Liver (tissue), 9 donors: ENCODE data around the gene CTBP1. TPM values are rescaled to one million over a fixed set of nuclear protein-coding genes. Genes with fewer than 3 reads are reported as not detected.

Experiments used
- DNase-seq: peaks from one replicate; pipeline ENCODE4 v3.0.0-alpha.2; 2017; ENCODE audit warnings: low spot score
- H3K27ac ChIP-seq, 2 donors: one replicate each; pipeline ENCODE4 v1.7.0; 2013; ENCODE audit warnings: inconsistent platforms in 2 of 2, low read length in 2 of 2, control low read depth in 1 of 2, low read depth in 1 of 2, mild to moderate bottlenecking in 1 of 2
- H3K27me3 ChIP-seq, 4 donors: one replicate each; pipeline versions ENCODE4 v1.6.1 to v1.7.0; 2013; ENCODE audit warnings: low read length in 3 of 4, inconsistent platforms in 1 of 4, mild to moderate bottlenecking in 1 of 4, moderate library complexity in 1 of 4; ENCODE audit not compliant: control insufficient read depth in 4 of 4, insufficient read depth in 4 of 4
- H3K36me3 ChIP-seq, 4 donors: one replicate each; pipeline versions ENCODE4 v1.6.1 to v1.7.0; 2013; ENCODE audit warnings: low read length in 3 of 4, mild to moderate bottlenecking in 3 of 4, low read depth in 1 of 4, moderate library complexity in 1 of 4; ENCODE audit not compliant: control insufficient read depth in 4 of 4, insufficient read depth in 3 of 4
- H3K4me1 ChIP-seq, 4 donors: one replicate each; pipeline versions ENCODE4 v1.6.1 to v1.7.0; 2013; ENCODE audit warnings: low read length in 3 of 4, mild to moderate bottlenecking in 3 of 4, moderate library complexity in 1 of 4; ENCODE audit not compliant: control insufficient read depth in 4 of 4, insufficient read depth in 4 of 4
- H3K4me3 ChIP-seq, 3 donors: one replicate each; pipeline versions ENCODE4 v1.6.1 to v1.7.0; 2013; ENCODE audit warnings: low read length in 3 of 3, control low read depth in 1 of 3, low read depth in 1 of 3, mild to moderate bottlenecking in 1 of 3
- H3K9ac ChIP-seq, 2 donors: one replicate each; pipeline ENCODE4 v1.7.0; 2013; ENCODE audit warnings: low read length in 2 of 2, mild to moderate bottlenecking in 2 of 2, moderate library complexity in 2 of 2, control low read depth in 1 of 2, low read depth in 1 of 2
- H3K9me3 ChIP-seq, 4 donors: one replicate each; pipeline versions ENCODE4 v1.6.1 to v1.7.0; 2013; ENCODE audit warnings: low read length in 3 of 4; ENCODE audit not compliant: control insufficient read depth in 4 of 4
- CTCF ChIP-seq: fragments of 150-350 bp; IDR thresholded peaks from 2 replicates; pipeline ENCODE4 v1.5.1; 2017; ENCODE audit warnings: improper control_type of control experiment, low read depth, low read length; ENCODE audit not compliant: missing input control
- EGR1 ChIP-seq, 2 donors: IDR thresholded peaks; 2 replicates each; pipeline ENCODE4 v1.6.1; 2016 to 2018; ENCODE audit warnings: antibody characterized with exemption in 2 of 2, low read depth in 2 of 2
- FOXA2 ChIP-seq: IDR thresholded peaks from 2 replicates; pipeline ENCODE4 v1.6.1; 2016; ENCODE audit warnings: antibody characterized with exemption
- GABPA ChIP-seq, 2 donors: IDR thresholded peaks in 1 of 2; conservative IDR thresholded peaks in 1 of 2; 2 replicates each; pipeline ENCODE4 v1.6.1; 2016; ENCODE audit warnings: antibody characterized with exemption in 2 of 2, mild to moderate bottlenecking in 1 of 2, moderate library complexity in 1 of 2
- HNF4G ChIP-seq: IDR thresholded peaks from 2 replicates; pipeline ENCODE4 v1.6.1; 2016; ENCODE audit warnings: antibody characterized with exemption
- MAX ChIP-seq: IDR thresholded peaks from 2 replicates; pipeline ENCODE4 v1.6.1; 2016; ENCODE audit warnings: antibody characterized with exemption
- NR2F2 ChIP-seq: IDR thresholded peaks from 2 replicates; pipeline ENCODE4 v1.6.1; 2016; ENCODE audit warnings: antibody characterized with exemption
- RAD21 ChIP-seq, 2 donors: IDR thresholded peaks; 2 replicates each; pipeline ENCODE4 v1.6.1; 2016; ENCODE audit warnings: antibody characterized with exemption in 2 of 2, mild to moderate bottlenecking in 2 of 2
- RXRA ChIP-seq, 2 donors: IDR thresholded peaks; 2 replicates each; pipeline ENCODE4 v1.6.1; 2017 to 2018; ENCODE audit warnings: antibody characterized with exemption in 2 of 2, mild to moderate bottlenecking in 1 of 2
- SP1 ChIP-seq: IDR thresholded peaks from 2 replicates; pipeline ENCODE4 v1.6.1; 2018; ENCODE audit warnings: antibody characterized with exemption, mild to moderate bottlenecking
- ZBTB33 ChIP-seq: IDR thresholded peaks from 2 replicates; pipeline ENCODE4 v1.6.1; 2016; ENCODE audit warnings: antibody characterized with exemption
- WGBS: extraction: QIAGEN DNeasy Blood & Tissue Kit; methylation state at CpG from one replicate; pipeline ENCODE4 v1.1.7; 2013; 5-methylcytosine and 5-hydroxymethylcytosine counted together
- polyA plus RNA-seq, 2 donors: library from polyadenylated mRNA; stranded (reverse) in 1 of 2; unstranded in 1 of 2; fragments of 200-250 nt in 1 of 2; fragments of >200 nt in 1 of 2; fragmentation: Nextera tagmentation in 1 of 2; extraction: Ambion mirVana in 1 of 2; gene quantifications; one replicate each; pipeline versions ENCODE4 v1.2.1 to v1.2.3, GENCODE V29; 2013 to 2015
- total RNA-seq, 2 donors: library from RNA; depleted of rRNA; stranded (reverse); fragments of >200 nt; gene quantifications; one replicate each; pipeline ENCODE4 v1.2.3, GENCODE V29; 2014
- donor health status: healthy.
- donor health status: healthy.
- donor health status: healthy.
- donor health status: healthy.
- donor health status: healthy.

The CTBP1 gene
- total and polyA plus RNA-seq, 4 donors = 27.5 to 156 (median 79.5) TPM

GRCh38 chr4:1233641-1234308, 15.2 kb downstream of the CTBP1 start:
- no peaks in the 10 kb centered on the region for H3K27me3 ChIP-seq
- no peak overlapping the region for H3K4me3 ChIP-seq
- H3K9ac ChIP-seq = no peak overlapping the region
- H3K9me3 ChIP-seq = no peaks in the 10 kb centered on the region
- no peak for DNase-seq
- TF ChIP-seq ZBTB33 = no peak
- no peak for TF ChIP-seq MAX
- peak; percentile 88 for TF ChIP-seq NR2F2
- no peak for TF ChIP-seq GABPA (IDR thresholded peaks at IDR 0.05 in 1 of 2, conservative IDR thresholded peaks at IDR 0.05 in 1 of 2)
- TF ChIP-seq SP1 = no peak
- TF ChIP-seq FOXA2 = no peak
- TF ChIP-seq EGR1 (IDR thresholded peaks at IDR 0.05; ENCODE audit: low read depth in 2 of 2) = no peak
- peak in 1 of 2 donors; percentile 65 for TF ChIP-seq RAD21 (IDR thresholded peaks at IDR 0.05)
- TF ChIP-seq HNF4G = no peak
- H3K27ac ChIP-seq = peak overlapping the region; percentile 25 to 40
- peaks cover 0 to 22% (median 3%) of the 10 kb centered on the region in 4 donors for H3K4me1 ChIP-seq
- H3K36me3 ChIP-seq = peaks cover 18 to 58% (median 32%) of the 10 kb centered on the region in 4 donors
- WGBS = 73% methylated on average over 29 of the region's 29 CpGs

- TF ChIP-seq SP1 = no peak
- TF ChIP-seq CTCF = no peak
- TF ChIP-seq NR2F2 = peak; percentile 66
- TF ChIP-seq RXRA (IDR thresholded peaks at IDR 0.05) = peak in 1 of 2 donors; percentile 7
- no peaks in the 10 kb centered on the region for H3K9me3 ChIP-seq
- H3K9ac ChIP-seq = no peak overlapping the region
- no peak for DNase-seq
- no peak overlapping the region for H3K4me3 ChIP-seq
- WGBS = 77% methylated on average over 32 of the region's 32 CpGs
- peaks cover 11 to 57% (median 34%) of the 10 kb centered on the region in 4 donors for H3K36me3 ChIP-seq
- peaks cover 0 to 22% (median 3%) of the 10 kb centered on the region in 4 donors for H3K4me1 ChIP-seq
- no peaks in the 10 kb centered on the region for H3K27me3 ChIP-seq
- H3K27ac ChIP-seq = peak overlapping the region in 1 of 2 donors; percentile 57
These were observed 16.0 kb downstream of the CTBP1 start for GRCh38 chr4:1232661-1233621.
